Progenitor cell of endocrine pancreas (in vitro differentiated cells): ENCODE data around the gene MAP3K4. TPM values are rescaled to one million over a fixed set of nuclear protein-coding genes. Genes with fewer than 3 reads are reported as not detected.

Source experiments
- DNase-seq: peaks from one replicate; pipeline ENCODE4 v3.0.0; 2021; ENCODE audit warnings: low spot score; ENCODE audit not compliant: unreplicated experiment
- H3K27ac Mint-ChIP-seq: 2 replicates; pipeline ENCODE4 v1.8.0; 2021; ENCODE audit warnings: mild to moderate bottlenecking, moderate library complexity, mixed read lengths
- H3K27me3 Mint-ChIP-seq: 2 replicates; pipeline ENCODE4 v1.8.0; 2021; ENCODE audit warnings: mixed read lengths
- H3K36me3 Mint-ChIP-seq: 2 replicates; pipeline ENCODE4 v1.8.0; 2022; ENCODE audit warnings: mixed read lengths; ENCODE audit not compliant: insufficient read depth
- H3K4me1 Mint-ChIP-seq: 2 replicates; pipeline ENCODE4 v1.8.0; 2021; ENCODE audit warnings: low read depth, mixed read lengths
- H3K4me3 Mint-ChIP-seq: 2 replicates; pipeline ENCODE4 v1.8.0; 2021; ENCODE audit warnings: low read depth, mild to moderate bottlenecking, moderate library complexity, mixed read lengths
- H3K9me3 Mint-ChIP-seq: 2 replicates; pipeline ENCODE4 v1.8.0; 2021; ENCODE audit warnings: low read depth, mixed read lengths
- CTCF ChIP-seq: fragments of 200-600 bp; sonication (generic); IDR thresholded peaks from one replicate; pipeline ENCODE4 v1.5.0; 2021; ENCODE audit warnings: antibody characterized with exemption, mild to moderate bottlenecking; ENCODE audit not compliant: unreplicated experiment
- total RNA-seq: library from RNA; stranded (reverse); gene quantifications from 2 replicates; pipeline ENCODE4 v1.2.1, GENCODE V29; 2021

MAP3K4 gene
- total RNA-seq, 1 donor from 2014 or later: 68.1 TPM

GRCh38 chr6:161140554-161140875 is 148.9 kb downstream of the MAP3K4 start:
- no peak for DNase-seq
- H3K4me1 Mint-ChIP-seq: no peaks in the 10 kb centered on the region
- no peaks in the 10 kb centered on the region for H3K27me3 Mint-ChIP-seq
- no peak for TF ChIP-seq CTCF
- H3K36me3 Mint-ChIP-seq: peaks cover 21% of the 10 kb centered on the region
- H3K4me3 Mint-ChIP-seq: no peak overlapping the region
- H3K27ac Mint-ChIP-seq: no peak overlapping the region
- H3K9me3 Mint-ChIP-seq: no peaks in the 10 kb centered on the region

- TF ChIP-seq CTCF: no peak
- no peak overlapping the region for H3K27ac Mint-ChIP-seq
- peaks cover 16% of the 10 kb centered on the region for H3K36me3 Mint-ChIP-seq
- no peaks in the 10 kb centered on the region for H3K4me1 Mint-ChIP-seq
- no peak for DNase-seq
- H3K9me3 Mint-ChIP-seq: no peaks in the 10 kb centered on the region
- no peak overlapping the region for H3K4me3 Mint-ChIP-seq
- no peaks in the 10 kb centered on the region for H3K27me3 Mint-ChIP-seq
Observed at GRCh38 chr6:161141173-161141572, 149.6 kb downstream of the MAP3K4 start.

- Mint-ChIP-seq H3K27me3 (no peaks in the 10 kb centered on the region), H3K4me1 (no peaks in the 10 kb centered on the region), H3K27ac (peak overlapping the region; percentile 62), H3K36me3 (peaks cover 15% of the 10 kb centered on the region), H3K9me3 (no peaks in the 10 kb centered on the region), H3K4me3 (no peak overlapping the region)
- no peak for TF ChIP-seq CTCF
- no peak for DNase-seq
Observed at GRCh38 chr6:161142957-161143296, 151.4 kb downstream of the MAP3K4 start.

GRCh38 chr6:161143663-161144430 is 152.3 kb downstream of the MAP3K4 start:
- H3K4me1 Mint-ChIP-seq: no peaks in the 10 kb centered on the region
- H3K27ac Mint-ChIP-seq: no peak overlapping the region
- DNase-seq: no peak
- peaks cover 16% of the 10 kb centered on the region for H3K36me3 Mint-ChIP-seq
- TF ChIP-seq CTCF: no peak
- no peaks in the 10 kb centered on the region for H3K9me3 Mint-ChIP-seq
- no peaks in the 10 kb centered on the region for H3K27me3 Mint-ChIP-seq
- no peak overlapping the region for H3K4me3 Mint-ChIP-seq

GRCh38 chr6:161150136-161150535 is 158.6 kb downstream of the MAP3K4 start:
- Mint-ChIP-seq H3K9me3 (no peaks in the 10 kb centered on the region), H3K4me1 (no peaks in the 10 kb centered on the region), H3K4me3 (no peak overlapping the region), H3K27ac (no peak overlapping the region), H3K27me3 (no peaks in the 10 kb centered on the region), H3K36me3 (peaks cover 11% of the 10 kb centered on the region)
- no peak for DNase-seq
- TF ChIP-seq CTCF: no peak
